CD14-positive monocyte (primary cell): ENCODE data around the gene LHPP. TPM values are rescaled to one million over a fixed set of nuclear protein-coding genes. Genes with fewer than 3 reads are reported as not detected.

ENCODE experiments used
- DNase-seq, 3 donors: peaks; one replicate each; pipeline ENCODE4 v3.0.0-alpha.2; 2011 to 2022
- H2AFZ ChIP-seq: 2 replicates; pipeline ENCODE4 v1.6.0; 2012; ENCODE audit warnings: mild to moderate bottlenecking, low read depth, low read length, inconsistent platforms; ENCODE audit not compliant: insufficient read depth, poor library complexity, severe bottlenecking
- H3K27ac ChIP-seq, 2 donors: 1 replicate in 1 of 2; 2 replicates in 1 of 2; pipeline ENCODE4 v1.5.1; 2012 to 2013; ENCODE audit warnings: low read length in 2 of 2, control low read depth in 1 of 2, inconsistent platforms in 1 of 2, low read depth in 1 of 2, mild to moderate bottlenecking in 1 of 2
- H3K27me3 ChIP-seq, 2 donors: one replicate each; pipeline versions ENCODE4 v1.6.0 to v1.6.1; 2011 to 2013; ENCODE audit warnings: low read length in 2 of 2; ENCODE audit not compliant: control insufficient read depth in 2 of 2, insufficient read depth in 2 of 2
- H3K36me3 ChIP-seq, 2 donors: replicated peaks in 1 of 2; 1 replicate in 1 of 2; 2 replicates in 1 of 2; pipeline versions ENCODE4 v1.5.1 to v1.6.1; 2012 to 2013; ENCODE audit warnings: low read length in 2 of 2, control low read depth in 1 of 2, inconsistent platforms in 1 of 2, mild to moderate bottlenecking in 1 of 2; ENCODE audit not compliant: insufficient read depth in 2 of 2, control insufficient read depth in 1 of 2
- H3K4me1 ChIP-seq, 2 donors: 1 replicate in 1 of 2; 2 replicates in 1 of 2; pipeline versions ENCODE4 v1.5.1 to v1.6.1; 2012 to 2013; ENCODE audit warnings: low read length in 2 of 2, control low read depth in 1 of 2, inconsistent platforms in 1 of 2, mild to moderate bottlenecking in 1 of 2, moderate library complexity in 1 of 2; ENCODE audit not compliant: insufficient read depth in 2 of 2, control insufficient read depth in 1 of 2
- H3K4me2 ChIP-seq: replicated peaks from 2 replicates; pipeline ENCODE3; 2012; ENCODE audit warnings: low read length, moderate library complexity, mild to moderate bottlenecking; ENCODE audit not compliant: poor library complexity, severe bottlenecking; ENCODE audit errors: extremely low read depth
- H3K4me3 ChIP-seq, 3 experiments: fragments of 200-600 bp in 1 of 3; sonication (generic) in 1 of 3; replicated peaks in 1 of 3; 1 replicate in 2 of 3; 2 replicates in 1 of 3; pipeline ENCODE4 v1.5.1; 2011 to 2013; ENCODE audit warnings: low read length in 3 of 3, mild to moderate bottlenecking in 3 of 3, control low read depth in 2 of 3, low read depth in 2 of 3, inconsistent platforms in 1 of 3, moderate library complexity in 1 of 3
- H3K79me2 ChIP-seq: 2 replicates; pipeline ENCODE4 v1.6.0; 2012; ENCODE audit warnings: mild to moderate bottlenecking, control low read depth, inconsistent platforms, low read length, moderate library complexity; ENCODE audit not compliant: insufficient read depth
- H3K9ac ChIP-seq: 2 replicates; pipeline ENCODE4 v1.6.0; 2017; ENCODE audit warnings: low read length, mild to moderate bottlenecking; ENCODE audit not compliant: insufficient read depth, poor library complexity, severe bottlenecking
- H3K9me3 ChIP-seq, 2 donors: replicated peaks in 1 of 2; 1 replicate in 1 of 2; 2 replicates in 1 of 2; pipeline versions ENCODE4 v1.5.1 to v1.6.1; 2012 to 2013; ENCODE audit warnings: low read length in 2 of 2, control low read depth in 1 of 2; ENCODE audit not compliant: control insufficient read depth in 1 of 2, insufficient read depth in 1 of 2
- H4K20me1 ChIP-seq: 2 replicates; pipeline ENCODE4 v1.6.0; 2012; ENCODE audit warnings: mild to moderate bottlenecking, low read length, control low read depth, moderate library complexity; ENCODE audit not compliant: insufficient read depth
- H3K27ac Mint-ChIP-seq, 7 donors: one replicate each; pipeline ENCODE4 v1.8.0; 2020; ENCODE audit warnings: mild to moderate bottlenecking in 7 of 7, mixed read lengths in 7 of 7, moderate library complexity in 6 of 7, inconsistent platforms in 2 of 7
- H3K27me3 Mint-ChIP-seq, 3 donors: one replicate each; pipeline ENCODE4 v1.8.0; 2021 to 2022; ENCODE audit warnings: low read depth in 3 of 3, mild to moderate bottlenecking in 3 of 3, mixed read lengths in 3 of 3, moderate library complexity in 3 of 3, inconsistent platforms in 1 of 3
- H3K36me3 Mint-ChIP-seq, 2 donors: one replicate each; pipeline ENCODE4 v1.8.0; 2020; ENCODE audit warnings: mixed read lengths in 2 of 2, inconsistent platforms in 1 of 2, mild to moderate bottlenecking in 1 of 2
- H3K4me1 Mint-ChIP-seq: one replicate; pipeline ENCODE4 v1.8.0; 2020; ENCODE audit warnings: mild to moderate bottlenecking, mixed read lengths
- H3K4me3 Mint-ChIP-seq, 2 donors: one replicate each; pipeline ENCODE4 v1.8.0; 2020; ENCODE audit warnings: mild to moderate bottlenecking in 2 of 2, mixed read lengths in 2 of 2, moderate library complexity in 1 of 2
- H3K9me3 Mint-ChIP-seq, 7 donors: one replicate each; pipeline ENCODE4 v1.8.0; 2020 to 2022; ENCODE audit warnings: mixed read lengths in 7 of 7, mild to moderate bottlenecking in 6 of 7, moderate library complexity in 6 of 7, inconsistent platforms in 2 of 7
- WGBS: methylation state at CpG from one replicate; pipeline ENCODE4 v1.1.5; 2013; ENCODE audit warnings: missing lambda C conversion rate; ENCODE audit not compliant: insufficient coverage; 5-methylcytosine and 5-hydroxymethylcytosine counted together
- intact Hi-C, 2 donors: fragments of 100-400 bp; cut with micrococcal nuclease; formaldehyde crosslinking; loops; one replicate each; pipeline versions ENCODE4 v1.15.0 to v1.15.1; 2023
- polyA plus RNA-seq, 3 donors: library from polyadenylated mRNA; depleted of rRNA in 1 of 3; unstranded in 2 of 3; stranded (reverse) in 1 of 3; fragments of 300-500 nt in 2 of 3; fragments of >200 nt in 1 of 3; fragmentation: Illumina TruSeq in 2 of 3; gene quantifications; 1 replicate in 2 of 3; 2 replicates in 1 of 3; pipeline ENCODE4 v1.2.3, GENCODE V29; 2012 to 2021
- TF ChIP-seq, protein P1 (sequence below): fragments of 200-600 bp; IDR thresholded peaks from one replicate; pipeline ENCODE4 v1.8.0; 2022; ENCODE audit warnings: antibody characterized with exemption, mild to moderate bottlenecking

LHPP gene
- polyA plus RNA-seq, 3 donors: 15.2 to 20.6 (median 19.5) TPM

DNA sequence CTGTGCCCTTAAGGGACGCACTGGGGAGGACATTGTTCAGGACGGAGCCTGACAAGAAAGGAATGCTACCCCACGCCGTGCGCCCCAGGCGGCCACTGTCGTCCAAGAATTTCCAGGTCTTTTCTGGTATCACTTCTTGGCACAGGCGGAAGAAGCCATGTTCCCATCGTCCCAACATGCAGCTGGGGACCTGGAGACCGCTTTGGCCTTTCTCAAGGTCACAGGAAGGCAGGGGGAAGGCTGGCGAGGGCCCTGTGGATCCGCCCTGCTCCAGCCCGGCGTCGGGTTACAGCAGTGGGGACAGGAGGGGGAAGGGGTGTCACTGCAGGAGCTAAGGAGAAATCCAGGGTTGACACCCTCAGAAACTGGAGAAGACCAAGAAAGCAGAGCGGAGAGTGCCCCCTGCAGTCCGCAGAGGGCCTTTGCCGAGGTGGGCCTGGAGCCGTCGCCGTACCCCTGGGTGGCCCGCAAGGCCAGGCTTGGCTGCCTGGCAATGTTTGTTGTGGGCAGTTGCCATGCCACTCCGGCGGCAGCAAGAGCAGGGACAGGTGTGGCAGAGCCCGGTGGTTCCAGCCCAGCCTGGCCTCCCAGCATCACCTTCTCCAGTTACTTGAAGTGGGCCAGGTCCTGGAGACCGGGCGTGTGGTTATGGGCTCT, 104.1 kb downstream of the LHPP start:
- Histone ChIP-seq H3K9me3 (no peaks in the 10 kb centered on the region), H3K4me3 (no peak overlapping the region), H3K36me3 (no peaks in the 10 kb centered on the region), H3K27ac (no peak overlapping the region), H3K27me3 (no peaks in the 10 kb centered on the region), H3K4me1 (no peaks in the 10 kb centered on the region), H2AFZ (no peak overlapping the region), H3K79me2 (no peaks in the 10 kb centered on the region), H3K9ac (no peak overlapping the region), H4K20me1 (no peaks in the 10 kb centered on the region), H3K4me2 (no peak overlapping the region)
- peaks cover 3% of the 10 kb centered on the region for H3K4me1 Mint-ChIP-seq
- H3K9me3 Mint-ChIP-seq: peaks cover 0 to 13% (median 3%) of the 10 kb centered on the region in 7 donors
- H3K27me3 Mint-ChIP-seq: peaks cover 2 to 7% (median 3%) of the 10 kb centered on the region in 3 donors
- H3K4me3 Mint-ChIP-seq: no peak overlapping the region
- 88% methylated on average over 27 of the region's 27 CpGs for WGBS
- TF ChIP-seq, protein P1, sequence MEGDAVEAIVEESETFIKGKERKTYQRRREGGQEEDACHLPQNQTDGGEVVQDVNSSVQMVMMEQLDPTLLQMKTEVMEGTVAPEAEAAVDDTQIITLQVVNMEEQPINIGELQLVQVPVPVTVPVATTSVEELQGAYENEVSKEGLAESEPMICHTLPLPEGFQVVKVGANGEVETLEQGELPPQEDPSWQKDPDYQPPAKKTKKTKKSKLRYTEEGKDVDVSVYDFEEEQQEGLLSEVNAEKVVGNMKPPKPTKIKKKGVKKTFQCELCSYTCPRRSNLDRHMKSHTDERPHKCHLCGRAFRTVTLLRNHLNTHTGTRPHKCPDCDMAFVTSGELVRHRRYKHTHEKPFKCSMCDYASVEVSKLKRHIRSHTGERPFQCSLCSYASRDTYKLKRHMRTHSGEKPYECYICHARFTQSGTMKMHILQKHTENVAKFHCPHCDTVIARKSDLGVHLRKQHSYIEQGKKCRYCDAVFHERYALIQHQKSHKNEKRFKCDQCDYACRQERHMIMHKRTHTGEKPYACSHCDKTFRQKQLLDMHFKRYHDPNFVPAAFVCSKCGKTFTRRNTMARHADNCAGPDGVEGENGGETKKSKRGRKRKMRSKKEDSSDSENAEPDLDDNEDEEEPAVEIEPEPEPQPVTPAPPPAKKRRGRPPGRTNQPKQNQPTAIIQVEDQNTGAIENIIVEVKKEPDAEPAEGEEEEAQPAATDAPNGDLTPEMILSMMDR: no peak
- DNase-seq: peak in 1 of 3 donors; percentile 2
- intact Hi-C loops: no loop called here
- peaks cover 0 to 3% of the 10 kb centered on the region in 2 donors for H3K36me3 Mint-ChIP-seq
- peak overlapping the region in 1 of 7 donors; percentile 76 for H3K27ac Mint-ChIP-seq

DNA sequence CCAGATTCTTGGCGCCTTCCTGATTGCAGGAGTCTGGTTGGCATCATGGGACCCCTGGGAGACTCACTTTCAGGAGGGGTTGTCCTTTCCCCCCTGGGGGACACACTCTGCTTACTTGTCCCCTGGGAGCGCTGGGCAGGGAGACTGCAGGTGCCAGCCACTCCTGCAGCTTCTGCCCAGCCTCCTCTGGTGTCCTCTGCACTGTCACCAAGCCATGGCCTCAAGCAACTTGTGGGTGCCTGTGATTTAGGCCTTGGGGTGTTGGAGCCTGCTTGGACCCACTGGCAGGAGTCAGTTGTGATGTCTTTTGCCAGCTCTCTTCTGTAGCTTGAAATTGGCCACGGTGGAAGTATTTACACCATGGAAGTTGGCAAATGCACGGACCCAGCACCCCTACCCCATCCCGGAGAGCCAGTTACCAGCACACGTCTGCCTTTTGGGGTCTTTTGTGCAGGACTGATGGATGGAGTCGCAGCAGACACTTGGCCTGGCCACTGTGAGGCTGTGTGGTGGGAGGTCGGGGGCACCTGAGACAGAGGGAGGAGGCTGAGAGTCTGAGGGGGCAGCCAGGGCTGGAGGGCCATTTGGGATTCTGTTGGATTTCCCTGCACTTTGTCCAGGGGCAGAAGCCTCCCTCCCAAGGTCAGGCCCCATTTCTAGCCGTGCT, 104.7 kb downstream of the LHPP start:
- Histone ChIP-seq H2AFZ (no peak overlapping the region), H3K27ac (no peak overlapping the region), H3K79me2 (no peaks in the 10 kb centered on the region), H3K4me3 (no peak overlapping the region), H3K4me2 (no peak overlapping the region), H3K36me3 (no peaks in the 10 kb centered on the region), H4K20me1 (no peaks in the 10 kb centered on the region), H3K9me3 (no peaks in the 10 kb centered on the region), H3K27me3 (no peaks in the 10 kb centered on the region), H3K4me1 (no peaks in the 10 kb centered on the region), H3K9ac (no peak overlapping the region)
- 96% methylated on average over 4 of the region's 9 CpGs for WGBS
- Mint-ChIP-seq H3K9me3 (peaks cover 0 to 10% (median 3%) of the 10 kb centered on the region in 7 donors), H3K27ac (no peak overlapping the region), H3K4me3 (no peak overlapping the region), H3K27me3 (peaks cover 2 to 7% (median 3%) of the 10 kb centered on the region in 3 donors), H3K36me3 (peaks cover 0 to 3% of the 10 kb centered on the region in 2 donors), H3K4me1 (peaks cover 3% of the 10 kb centered on the region)
- DNase-seq: peak in 1 of 3 donors; percentile 1
- TF ChIP-seq, protein P1: no peak
- intact Hi-C loops: no loop called here
